Transverse colon (tissue), 4 donors: Measurements from ENCODE around the gene ACACA. TPM values are rescaled to one million over a fixed set of nuclear protein-coding genes. Genes with fewer than 3 reads are reported as not detected.

Experiments
- DNase-seq: peaks from one replicate; pipeline ENCODE4 v3.0.0-alpha.2; 2019
- H3K27ac ChIP-seq, 4 donors: fragments of 200-600 bp; sonication (generic); 2 replicates each; pipeline ENCODE4 v1.5.1; 2016 to 2018; ENCODE audit warnings: inconsistent platforms in 4 of 4
- H3K27me3 ChIP-seq: fragments of 200-600 bp; sonication (generic); 2 replicates; pipeline ENCODE4 v1.5.1; 2017; ENCODE audit warnings: inconsistent platforms
- H3K36me3 ChIP-seq, 4 donors: fragments of 200-600 bp; sonication (generic); 2 replicates each; pipeline ENCODE4 v1.5.1; 2017 to 2019; ENCODE audit warnings: inconsistent platforms in 4 of 4
- H3K4me1 ChIP-seq, 4 donors: fragments of 200-600 bp; sonication (generic); 2 replicates each; pipeline ENCODE4 v1.5.1; 2017 to 2020; ENCODE audit warnings: inconsistent platforms in 4 of 4
- H3K4me3 ChIP-seq, 4 donors: fragments of 200-600 bp; sonication (generic); 1 replicate in 1 of 4; 2 replicates in 3 of 4; pipeline versions ENCODE4 v1.5.1 to v1.6.1; 2017 to 2019; ENCODE audit warnings: inconsistent platforms in 4 of 4
- H3K9me3 ChIP-seq, 2 donors: fragments of 200-600 bp; sonication (generic); 2 replicates each; pipeline ENCODE4 v1.5.1; 2017 to 2019; ENCODE audit warnings: inconsistent platforms in 2 of 2
- EP300 ChIP-seq: sonication (generic); formaldehyde crosslinking; IDR thresholded peaks from one replicate; pipeline ENCODE4 v1.6.1; 2017; ENCODE audit warnings: antibody characterized with exemption, low read depth
- POLR2A ChIP-seq: fragments of 450-650 bp; IDR thresholded peaks from one replicate; pipeline ENCODE4 v1.6.1; 2016; ENCODE audit warnings: antibody characterized with exemption, mild to moderate bottlenecking, moderate library complexity
- POLR2AphosphoS5 ChIP-seq, 3 donors: sonication (generic); formaldehyde crosslinking; IDR thresholded peaks; one replicate each; pipeline ENCODE4 v1.6.1; 2016; ENCODE audit warnings: antibody characterized with exemption in 3 of 3
- WGBS, 2 donors: methylation state at CpG; one replicate each; pipeline ENCODE4 v1.1.5; 2018; ENCODE audit warnings: low coverage in 1 of 2; 5-methylcytosine and 5-hydroxymethylcytosine counted together
- in situ Hi-C, 4 donors: fragments of 200-750 bp; cut with MboI; loops; one replicate each; pipeline versions ENCODE4 v1.15.0 to v1.15.1; 2017; ENCODE audit warnings: low sequenced_read_pairs in 3 of 4, low pct_ligation_motif_present in 1 of 4, low pct_unique_long_range_greater_than_20kb in 1 of 4
- intact Hi-C: fragments of 100-400 bp; cut with DNase I; formaldehyde crosslinking; loops from one replicate; pipeline ENCODE4 v1.15.1; 2023; ENCODE audit warnings: low total_unique reads
- total RNA-seq, 4 donors: library from RNA; depleted of rRNA; stranded (reverse); fragments of >200 nt; gene quantifications; one replicate each; pipeline ENCODE4 v1.1.0, GENCODE V29; 2016
- TF ChIP-seq, protein P1 (sequence below), 5 experiments: fragments of 200-600 bp in 3 of 5; fragments of 450-650 bp in 2 of 5; sonication (generic) in 3 of 5; IDR thresholded peaks; 1 replicate in 2 of 5; 2 replicates in 3 of 5; pipeline ENCODE4 v1.5.1; 2016 to 2017; ENCODE audit warnings: antibody characterized with exemption in 5 of 5, inconsistent platforms in 3 of 5, mild to moderate bottlenecking in 2 of 5, moderate library complexity in 1 of 5

ACACA gene
- total RNA-seq, 4 donors from 2014 or later, result 21.7 to 173 (median 23.9) TPM

DNA sequence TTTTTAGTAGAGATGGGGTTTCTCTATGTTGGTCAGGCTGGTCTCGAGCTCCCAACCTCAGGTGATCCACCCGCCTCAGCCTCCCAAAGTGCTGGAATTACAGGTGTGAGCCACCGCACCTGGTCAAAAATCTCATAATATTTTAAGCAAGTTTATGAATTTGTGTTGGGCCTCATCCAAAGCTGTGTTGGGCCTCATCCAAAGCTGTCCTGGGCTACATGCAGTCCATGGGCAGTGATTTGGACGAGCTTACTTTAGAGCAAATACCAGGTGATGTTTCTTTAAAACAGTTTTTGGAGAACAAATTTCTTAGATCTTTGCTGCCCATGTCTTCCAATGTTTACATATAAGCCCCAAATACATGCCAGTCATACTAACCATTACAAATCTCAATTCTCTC is 115.3 kb downstream of the ACACA start:
- Histone ChIP-seq H3K27me3 (no peaks in the 10 kb centered on the region), H3K36me3 (no peaks in the 10 kb centered on the region), H3K4me1 (no peaks in the 10 kb centered on the region), H3K9me3 (no peaks in the 10 kb centered on the region), H3K27ac (no peak overlapping the region), H3K4me3 (no peak overlapping the region)
- no peak for DNase-seq
- TF ChIP-seq, protein P1, sequence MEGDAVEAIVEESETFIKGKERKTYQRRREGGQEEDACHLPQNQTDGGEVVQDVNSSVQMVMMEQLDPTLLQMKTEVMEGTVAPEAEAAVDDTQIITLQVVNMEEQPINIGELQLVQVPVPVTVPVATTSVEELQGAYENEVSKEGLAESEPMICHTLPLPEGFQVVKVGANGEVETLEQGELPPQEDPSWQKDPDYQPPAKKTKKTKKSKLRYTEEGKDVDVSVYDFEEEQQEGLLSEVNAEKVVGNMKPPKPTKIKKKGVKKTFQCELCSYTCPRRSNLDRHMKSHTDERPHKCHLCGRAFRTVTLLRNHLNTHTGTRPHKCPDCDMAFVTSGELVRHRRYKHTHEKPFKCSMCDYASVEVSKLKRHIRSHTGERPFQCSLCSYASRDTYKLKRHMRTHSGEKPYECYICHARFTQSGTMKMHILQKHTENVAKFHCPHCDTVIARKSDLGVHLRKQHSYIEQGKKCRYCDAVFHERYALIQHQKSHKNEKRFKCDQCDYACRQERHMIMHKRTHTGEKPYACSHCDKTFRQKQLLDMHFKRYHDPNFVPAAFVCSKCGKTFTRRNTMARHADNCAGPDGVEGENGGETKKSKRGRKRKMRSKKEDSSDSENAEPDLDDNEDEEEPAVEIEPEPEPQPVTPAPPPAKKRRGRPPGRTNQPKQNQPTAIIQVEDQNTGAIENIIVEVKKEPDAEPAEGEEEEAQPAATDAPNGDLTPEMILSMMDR (IDR thresholded peaks at IDR 0.05), result no peak
- TF ChIP-seq POLR2A, result no peak
- no peak for TF ChIP-seq EP300
- no peak for TF ChIP-seq POLR2AphosphoS5 (IDR thresholded peaks at IDR 0.05)
- 90 to 100% methylated on average over 1 to 4 of the region's 4 CpGs for WGBS, 2 donors
- in situ Hi-C loops (no loop called here), intact Hi-C loops (no loop called here)

DNA sequence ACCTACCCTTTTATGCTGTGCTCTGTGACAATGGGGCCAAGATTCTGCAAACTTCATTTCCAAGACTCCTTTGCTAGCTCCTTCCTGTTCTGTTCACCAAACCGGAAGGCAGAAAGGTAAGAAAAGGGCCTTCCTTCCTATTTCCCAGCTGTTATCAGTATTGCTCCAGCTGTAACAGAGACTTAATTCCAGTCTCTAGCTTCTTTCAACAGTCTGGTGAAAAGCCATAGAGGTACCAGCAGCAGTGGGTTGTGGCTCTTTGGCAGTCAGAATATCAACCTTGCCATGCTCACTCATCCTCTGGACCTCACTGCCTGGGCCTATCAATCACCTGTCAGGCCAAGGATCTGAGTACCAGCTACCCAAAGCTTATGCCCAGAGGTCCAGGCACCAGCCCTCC is 120.2 kb downstream of the ACACA start:
- intact Hi-C loops (no loop called here), in situ Hi-C loops (no loop called here)

DNA sequence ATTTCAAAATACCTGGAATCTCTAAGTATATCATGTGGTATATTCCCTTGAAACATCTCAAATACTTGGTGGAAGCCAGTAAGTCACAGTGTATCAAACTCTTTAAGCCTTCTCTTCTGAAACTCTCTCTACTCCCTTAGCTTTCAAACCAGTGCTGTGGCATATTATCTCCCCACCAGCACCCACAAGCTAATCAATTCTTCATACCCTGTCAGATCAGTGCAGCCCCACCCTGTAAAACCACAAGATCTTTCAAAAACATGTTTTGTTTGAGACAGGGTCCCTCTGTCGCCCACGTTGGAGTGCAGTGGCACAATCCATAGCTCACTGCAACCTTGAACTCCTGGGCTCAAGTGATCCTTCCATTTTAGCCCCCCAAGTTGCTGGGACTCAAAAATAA is 122.4 kb downstream of the ACACA start:
- Histone ChIP-seq H3K27ac (no peak overlapping the region), H3K9me3 (no peaks in the 10 kb centered on the region), H3K4me1 (no peaks in the 10 kb centered on the region), H3K36me3 (peaks cover 0 to 4% (median 0%) of the 10 kb centered on the region in 4 donors), H3K27me3 (no peaks in the 10 kb centered on the region), H3K4me3 (no peak overlapping the region)
- in situ Hi-C loops (no loop called here), intact Hi-C loops (no loop called here)
- TF ChIP-seq POLR2A, result no peak
- no peak for TF ChIP-seq POLR2AphosphoS5 (IDR thresholded peaks at IDR 0.05)
- TF ChIP-seq EP300, result no peak
- TF ChIP-seq, protein P1 (IDR thresholded peaks at IDR 0.05), result no peak
- WGBS, 2 donors, result 98% methylated on average over 2 of the region's 2 CpGs; no CpG with 5 or more reads in 1 of the 2 donors
- no peak for DNase-seq

More for the DNA sequence above, 120.2 kb downstream of the ACACA start:
- no peak for DNase-seq
- Histone ChIP-seq H3K4me1 (no peaks in the 10 kb centered on the region), H3K36me3 (peaks cover 0 to 2% (median 0%) of the 10 kb centered on the region in 4 donors), H3K4me3 (no peak overlapping the region), H3K9me3 (no peaks in the 10 kb centered on the region), H3K27ac (no peak overlapping the region), H3K27me3 (no peaks in the 10 kb centered on the region)
- TF ChIP-seq POLR2AphosphoS5 (IDR thresholded peaks at IDR 0.05), result no peak
- TF ChIP-seq, protein P1 (IDR thresholded peaks at IDR 0.05), result no peak
- TF ChIP-seq POLR2A, result no peak
- TF ChIP-seq EP300, result no peak
- WGBS, 2 donors, result 89% methylated on average over 1 of the region's 1 CpG; no CpG with 5 or more reads in 1 of the 2 donors

DNA sequence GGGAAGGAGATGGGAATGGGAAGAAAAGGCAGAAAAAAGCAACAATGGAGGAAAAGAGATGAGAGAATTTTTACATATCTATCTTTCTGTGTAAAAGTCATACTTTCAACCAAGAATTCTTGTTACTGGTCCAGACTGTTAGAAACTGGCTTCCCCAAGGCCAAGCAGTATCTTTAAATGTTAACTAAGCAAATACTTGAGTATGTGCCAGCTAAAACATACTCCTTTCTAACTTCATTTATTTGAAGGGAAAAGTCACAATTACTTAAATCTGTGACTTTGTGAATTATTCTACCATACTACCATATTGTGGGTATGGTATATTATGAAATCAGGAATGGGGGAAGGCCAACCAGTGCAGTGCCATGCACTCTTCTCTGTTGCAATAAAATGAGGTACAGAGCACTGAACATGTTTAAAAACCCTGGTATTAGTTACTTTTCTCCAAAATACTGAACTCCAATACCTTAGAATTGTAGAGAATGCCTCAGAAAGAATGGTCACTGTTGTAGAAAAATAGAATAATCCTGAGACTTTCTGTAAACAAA is 123.1 kb downstream of the ACACA start:
- Histone ChIP-seq H3K36me3 (peaks cover 0 to 4% (median 0%) of the 10 kb centered on the region in 4 donors), H3K27ac (no peak overlapping the region), H3K27me3 (no peaks in the 10 kb centered on the region), H3K9me3 (no peaks in the 10 kb centered on the region), H3K4me3 (no peak overlapping the region), H3K4me1 (no peaks in the 10 kb centered on the region)
- TF ChIP-seq, protein P1 (IDR thresholded peaks at IDR 0.05), result no peak
- TF ChIP-seq POLR2AphosphoS5 (IDR thresholded peaks at IDR 0.05) (no peak), EP300 (no peak), POLR2A (no peak)
- intact Hi-C loops (no loop called here), in situ Hi-C loops (no loop called here)
- no peak for DNase-seq
